RWPE1 (cell line): ENCODE results near the gene EBF4.

Experiments
- CTCF ChIA-PET: fragments of 350-600 bp; sonication (Branson Sonifier 250); formaldehyde crosslinking; extraction: SDS; loops from one replicate; lab custom pipeline; 2021; lab: Yijun Ruan, JAX
- POLR2A ChIA-PET: fragments of 400-600 bp; formaldehyde crosslinking; extraction: SDS; loops from one replicate; lab custom pipeline; 2020; ENCODE audit warnings: antibody characterized with exemption; ENCODE audit not compliant: low non-redundant PET; lab: Yijun Ruan, JAX
- DNase-seq: peaks from one replicate; pipeline ENCODE4 v3.0.0; 2012; ENCODE audit warnings: low spot score
- H3K27ac ChIP-seq: fragments of 450-650 bp; 2 replicates; pipeline ENCODE4 v1.5.1; 2017
- TF ChIP-seq, protein P1 (sequence below): fragments of 450-650 bp; conservative IDR thresholded peaks from 2 replicates; pipeline ENCODE4 v1.5.1; 2017; ENCODE audit warnings: low read depth, mild to moderate bottlenecking

The EBF4 gene

DNA sequence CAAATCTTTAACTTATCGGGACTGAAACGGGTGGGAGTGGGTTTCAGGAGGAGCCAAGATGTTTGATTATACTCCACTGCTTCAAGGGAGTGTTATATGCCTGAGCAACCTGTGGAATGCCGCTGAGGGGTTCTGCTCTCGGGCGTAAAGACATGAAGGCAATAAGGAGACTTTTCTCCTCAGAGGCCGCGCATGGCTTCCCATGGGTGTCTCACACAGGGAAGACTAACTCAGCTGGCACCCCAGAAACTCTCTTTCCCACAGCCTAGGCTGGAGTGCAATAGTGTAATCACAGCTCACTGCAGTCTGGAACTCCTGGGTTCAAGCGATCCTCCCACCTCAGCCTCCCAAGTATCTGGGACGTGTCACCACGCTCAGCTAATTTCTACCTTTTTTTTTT is 117.1 kb downstream of the EBF4 start:
- TF ChIP-seq, protein P1, sequence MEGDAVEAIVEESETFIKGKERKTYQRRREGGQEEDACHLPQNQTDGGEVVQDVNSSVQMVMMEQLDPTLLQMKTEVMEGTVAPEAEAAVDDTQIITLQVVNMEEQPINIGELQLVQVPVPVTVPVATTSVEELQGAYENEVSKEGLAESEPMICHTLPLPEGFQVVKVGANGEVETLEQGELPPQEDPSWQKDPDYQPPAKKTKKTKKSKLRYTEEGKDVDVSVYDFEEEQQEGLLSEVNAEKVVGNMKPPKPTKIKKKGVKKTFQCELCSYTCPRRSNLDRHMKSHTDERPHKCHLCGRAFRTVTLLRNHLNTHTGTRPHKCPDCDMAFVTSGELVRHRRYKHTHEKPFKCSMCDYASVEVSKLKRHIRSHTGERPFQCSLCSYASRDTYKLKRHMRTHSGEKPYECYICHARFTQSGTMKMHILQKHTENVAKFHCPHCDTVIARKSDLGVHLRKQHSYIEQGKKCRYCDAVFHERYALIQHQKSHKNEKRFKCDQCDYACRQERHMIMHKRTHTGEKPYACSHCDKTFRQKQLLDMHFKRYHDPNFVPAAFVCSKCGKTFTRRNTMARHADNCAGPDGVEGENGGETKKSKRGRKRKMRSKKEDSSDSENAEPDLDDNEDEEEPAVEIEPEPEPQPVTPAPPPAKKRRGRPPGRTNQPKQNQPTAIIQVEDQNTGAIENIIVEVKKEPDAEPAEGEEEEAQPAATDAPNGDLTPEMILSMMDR, result no peak
- no peak overlapping the region for H3K27ac ChIP-seq
- POLR2A ChIA-PET, result no interaction called here
- CTCF ChIA-PET, result interaction anchor here (0.7 kb wide), 1 partner anchor 1649 kb away, joined by 3 read pairs; no protein-coding TSS in a partner anchor
- no peak for DNase-seq
